HFF-Myc (cell line): ENCODE results near the gene CSF1.

ENCODE experiments used
- DNase-seq: peaks from one replicate; pipeline ENCODE4 v3.0.0-alpha.2; 2011; ENCODE audit warnings: low read depth; ENCODE audit errors: extremely low read depth
- H3K4me3 ChIP-seq: replicated peaks from 2 replicates; pipeline ENCODE4 v1.5.1; 2011; ENCODE audit warnings: low read depth, mild to moderate bottlenecking, control low read depth, low read length
- TF ChIP-seq, protein P1 (sequence below): IDR thresholded peaks from 2 replicates; pipeline ENCODE4 v1.5.1; 2012; ENCODE audit warnings: mild to moderate bottlenecking, low read depth, low read length, control low read depth; ENCODE audit errors: missing control alignments

Gene CSF1

GRCh38 chr1:109927911-109928321, 17.3 kb downstream of the CSF1 start:
- no peak overlapping the region for H3K4me3 ChIP-seq
- DNase-seq = no peak
- TF ChIP-seq, protein P1, sequence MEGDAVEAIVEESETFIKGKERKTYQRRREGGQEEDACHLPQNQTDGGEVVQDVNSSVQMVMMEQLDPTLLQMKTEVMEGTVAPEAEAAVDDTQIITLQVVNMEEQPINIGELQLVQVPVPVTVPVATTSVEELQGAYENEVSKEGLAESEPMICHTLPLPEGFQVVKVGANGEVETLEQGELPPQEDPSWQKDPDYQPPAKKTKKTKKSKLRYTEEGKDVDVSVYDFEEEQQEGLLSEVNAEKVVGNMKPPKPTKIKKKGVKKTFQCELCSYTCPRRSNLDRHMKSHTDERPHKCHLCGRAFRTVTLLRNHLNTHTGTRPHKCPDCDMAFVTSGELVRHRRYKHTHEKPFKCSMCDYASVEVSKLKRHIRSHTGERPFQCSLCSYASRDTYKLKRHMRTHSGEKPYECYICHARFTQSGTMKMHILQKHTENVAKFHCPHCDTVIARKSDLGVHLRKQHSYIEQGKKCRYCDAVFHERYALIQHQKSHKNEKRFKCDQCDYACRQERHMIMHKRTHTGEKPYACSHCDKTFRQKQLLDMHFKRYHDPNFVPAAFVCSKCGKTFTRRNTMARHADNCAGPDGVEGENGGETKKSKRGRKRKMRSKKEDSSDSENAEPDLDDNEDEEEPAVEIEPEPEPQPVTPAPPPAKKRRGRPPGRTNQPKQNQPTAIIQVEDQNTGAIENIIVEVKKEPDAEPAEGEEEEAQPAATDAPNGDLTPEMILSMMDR = no peak

DNA sequence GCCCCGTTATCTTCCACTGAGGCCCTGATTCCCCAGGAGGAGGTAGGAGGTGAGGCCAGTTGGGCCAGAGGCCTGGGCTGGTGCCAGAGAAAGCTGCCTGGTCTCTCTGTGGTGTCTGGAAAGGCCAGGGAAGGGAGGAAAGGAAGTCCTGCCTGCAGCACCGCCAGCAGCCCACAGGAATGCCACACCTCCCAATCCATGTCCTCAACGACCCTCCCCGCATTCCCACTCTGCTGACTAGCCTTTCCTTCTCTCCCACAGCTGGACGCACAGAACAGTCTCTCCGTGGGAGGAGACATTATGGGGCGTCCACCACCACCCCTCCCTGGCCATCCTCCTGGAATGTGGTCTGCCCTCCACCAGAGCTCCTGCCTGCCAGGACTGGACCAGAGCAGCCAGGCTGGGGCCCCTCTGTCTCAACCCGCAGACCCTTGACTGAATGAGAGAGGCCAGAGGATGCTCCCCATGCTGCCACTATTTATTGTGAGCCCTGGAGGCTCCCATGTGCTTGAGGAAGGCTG, 18.0 kb downstream of the CSF1 start:
- no peak overlapping the region for H3K4me3 ChIP-seq
- TF ChIP-seq, protein P1 = no peak
- DNase-seq = no peak

GRCh38 chr1:109929170-109929569, 18.5 kb downstream of the CSF1 start:
- DNase-seq = no peak
- TF ChIP-seq, protein P1 = no peak
- H3K4me3 ChIP-seq = no peak overlapping the region

DNA sequence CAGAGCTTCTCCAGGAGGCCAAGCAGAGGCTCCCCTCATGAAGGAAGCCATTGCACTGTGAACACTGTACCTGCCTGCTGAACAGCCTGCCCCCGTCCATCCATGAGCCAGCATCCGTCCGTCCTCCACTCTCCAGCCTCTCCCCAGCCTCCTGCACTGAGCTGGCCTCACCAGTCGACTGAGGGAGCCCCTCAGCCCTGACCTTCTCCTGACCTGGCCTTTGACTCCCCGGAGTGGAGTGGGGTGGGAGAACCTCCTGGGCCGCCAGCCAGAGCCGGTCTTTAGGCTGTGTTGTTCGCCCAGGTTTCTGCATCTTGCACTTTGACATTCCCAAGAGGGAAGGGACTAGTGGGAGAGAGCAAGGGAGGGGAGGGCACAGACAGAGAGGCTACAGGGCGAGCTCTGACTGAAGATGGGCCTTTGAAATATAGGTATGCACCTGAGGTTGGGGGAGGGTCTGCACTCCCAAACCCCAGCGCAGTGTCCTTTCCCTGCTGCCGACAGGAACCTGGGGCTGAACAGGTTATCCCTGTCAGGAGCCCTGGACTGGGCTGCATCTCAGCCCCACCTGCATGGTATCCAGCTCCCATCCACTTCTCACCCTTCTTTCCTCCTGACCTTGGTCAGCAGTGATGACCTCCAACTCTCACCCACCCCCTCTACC, 19.1 kb downstream of the CSF1 start:
- TF ChIP-seq, protein P1 = no peak
- no peak for DNase-seq
- H3K4me3 ChIP-seq = no peak overlapping the region

- DNase-seq = no peak
- no peak overlapping the region for H3K4me3 ChIP-seq
- TF ChIP-seq, protein P1 = no peak
Observed at GRCh38 chr1:109930252-109930993, 19.8 kb downstream of the CSF1 start.

GRCh38 chr1:109931189-109931731, 20.6 kb downstream of the CSF1 start:
- H3K4me3 ChIP-seq = no peak overlapping the region
- TF ChIP-seq, protein P1 = no peak
- DNase-seq = no peak
